H9 (cell line): ENCODE results near the gene AFF1. TPM values are rescaled to one million over a fixed set of nuclear protein-coding genes. Genes with fewer than 3 reads are reported as not detected.

ENCODE experiments used
- DNase-seq: peaks from one replicate; pipeline ENCODE4 v3.0.0-alpha.2; 2017
- H2AFZ ChIP-seq: one replicate; pipeline ENCODE4 v1.6.1; 2013; ENCODE audit warnings: mild to moderate bottlenecking, low read length, control low read depth, moderate library complexity
- H2AK5ac ChIP-seq: 2 replicates; pipeline ENCODE4 v1.6.1; 2013; ENCODE audit warnings: low read length, control low read depth, mixed read lengths; ENCODE audit not compliant: insufficient read length
- H2BK120ac ChIP-seq: one replicate; pipeline ENCODE4 v1.6.1; 2013; ENCODE audit warnings: low read depth, mild to moderate bottlenecking, low read length, control low read depth, inconsistent platforms; ENCODE audit not compliant: poor library complexity, severe bottlenecking
- H2BK12ac ChIP-seq: 2 replicates; pipeline ENCODE4 v1.6.1; 2013; ENCODE audit warnings: low read length, control low read depth, mixed read lengths, low read depth; ENCODE audit not compliant: insufficient read length
- H2BK15ac ChIP-seq: 2 replicates; pipeline ENCODE4 v1.6.1; 2013; ENCODE audit warnings: low read depth, low read length, control low read depth
- H2BK20ac ChIP-seq: one replicate; pipeline ENCODE4 v1.6.1; 2013; ENCODE audit warnings: low read depth, mild to moderate bottlenecking, low read length, control low read depth, inconsistent platforms; ENCODE audit not compliant: poor library complexity, severe bottlenecking
- H2BK5ac ChIP-seq: 2 replicates; pipeline ENCODE4 v1.6.1; 2013; ENCODE audit warnings: low read length, control low read depth, mixed read lengths; ENCODE audit not compliant: insufficient read length
- H3K14ac ChIP-seq: 2 replicates; pipeline ENCODE4 v1.6.1; 2013; ENCODE audit warnings: low read length, control low read depth; ENCODE audit not compliant: insufficient read depth
- H3K18ac ChIP-seq: 2 replicates; pipeline ENCODE4 v1.6.1; 2013; ENCODE audit warnings: low read depth, mild to moderate bottlenecking, mixed read lengths, low read length, control low read depth; ENCODE audit not compliant: insufficient read length
- H3K23ac ChIP-seq: 2 replicates; pipeline ENCODE4 v1.6.1; 2013; ENCODE audit warnings: low read length, control low read depth, mixed read lengths, low read depth; ENCODE audit not compliant: insufficient read length
- H3K23me2 ChIP-seq: 2 replicates; pipeline ENCODE4 v1.6.1; 2013; ENCODE audit warnings: low read depth, mild to moderate bottlenecking, mixed read lengths, low read length, control low read depth; ENCODE audit not compliant: insufficient read length, poor library complexity, severe bottlenecking
- H3K27ac ChIP-seq: 2 replicates; pipeline ENCODE4 v1.5.1; 2013; ENCODE audit warnings: low read length, control low read depth, mixed read lengths, low read depth; ENCODE audit not compliant: insufficient read length
- H3K27me3 ChIP-seq: 2 replicates; pipeline ENCODE4 v1.6.1; 2013; ENCODE audit warnings: low read length, control low read depth, inconsistent platforms; ENCODE audit not compliant: insufficient read depth
- H3K4ac ChIP-seq: 2 replicates; pipeline ENCODE4 v1.6.1; 2013; ENCODE audit warnings: low read depth, mild to moderate bottlenecking, control low read depth, inconsistent platforms, low read length, moderate library complexity
- H3K4me1 ChIP-seq: 2 replicates; pipeline ENCODE4 v1.6.1; 2013; ENCODE audit warnings: low read length, control low read depth, inconsistent platforms; ENCODE audit not compliant: insufficient read depth
- H3K4me2 ChIP-seq: 2 replicates; pipeline ENCODE4 v1.6.1; 2013; ENCODE audit warnings: low read length, control low read depth, mixed read lengths; ENCODE audit not compliant: insufficient read length, insufficient read depth
- H3K56ac ChIP-seq: 2 replicates; pipeline ENCODE4 v1.6.1; 2013; ENCODE audit warnings: low read depth, mild to moderate bottlenecking, mixed read lengths, low read length, control low read depth; ENCODE audit not compliant: insufficient read length
- H3K79me1 ChIP-seq: 2 replicates; pipeline ENCODE4 v1.6.1; 2013; ENCODE audit warnings: low read depth, mild to moderate bottlenecking, moderate library complexity, low read length, control low read depth, inconsistent platforms; ENCODE audit not compliant: insufficient read depth, poor library complexity, severe bottlenecking
- H3K79me2 ChIP-seq: 2 replicates; pipeline ENCODE4 v1.6.1; 2013; ENCODE audit warnings: low read length, control low read depth, inconsistent platforms; ENCODE audit not compliant: insufficient read depth
- H3K9ac ChIP-seq: 2 replicates; pipeline ENCODE4 v1.6.1; 2013; ENCODE audit warnings: low read length, control low read depth, mixed read lengths; ENCODE audit not compliant: insufficient read length; ENCODE audit errors: extremely low read depth
- H3K9me3 ChIP-seq: one replicate; pipeline ENCODE4 v1.6.1; 2013; ENCODE audit warnings: low read depth, low read length, inconsistent platforms; ENCODE audit not compliant: control insufficient read depth
- H3T11ph ChIP-seq: one replicate; pipeline ENCODE4 v1.6.1; 2013; ENCODE audit warnings: mild to moderate bottlenecking, low read length, control low read depth, inconsistent platforms
- H4K20me1 ChIP-seq: one replicate; pipeline ENCODE4 v1.6.1; 2013; ENCODE audit not compliant: control insufficient read depth, insufficient read length, insufficient read depth
- H4K5ac ChIP-seq: 2 replicates; pipeline ENCODE4 v1.6.1; 2013; ENCODE audit warnings: low read depth, mild to moderate bottlenecking, mixed read lengths, low read length, control low read depth; ENCODE audit not compliant: insufficient read length
- H4K8ac ChIP-seq: replicated peaks from 2 replicates; pipeline ENCODE4 v1.6.1; 2013; ENCODE audit warnings: low read length, control low read depth, mixed read lengths, low read depth; ENCODE audit not compliant: insufficient read length
- H4K91ac ChIP-seq: 2 replicates; pipeline ENCODE4 v1.6.1; 2013; ENCODE audit warnings: low read depth, mild to moderate bottlenecking, moderate library complexity, mixed read lengths, low read length, control low read depth; ENCODE audit not compliant: insufficient read length
- H3K27ac Mint-ChIP-seq, 3 experiments: 2 replicates in 2 of 3; 3 replicates in 1 of 3; pipeline ENCODE4 v1.8.0; 2020 to 2021; ENCODE audit warnings: mixed read lengths in 3 of 3, mild to moderate bottlenecking in 1 of 3, moderate library complexity in 1 of 3
- H3K27me3 Mint-ChIP-seq: 2 replicates; pipeline ENCODE4 v1.8.0; 2021; ENCODE audit warnings: low read depth, mild to moderate bottlenecking, moderate library complexity, mixed read lengths
- H3K36me3 Mint-ChIP-seq, 3 experiments: 2 replicates in 2 of 3; 3 replicates in 1 of 3; pipeline ENCODE4 v1.8.0; 2020 to 2021; ENCODE audit warnings: low read depth in 3 of 3, mixed read lengths in 3 of 3; ENCODE audit not compliant: insufficient read depth in 1 of 3
- H3K4me1 Mint-ChIP-seq, 2 experiments: 2 replicates each; pipeline ENCODE4 v1.8.0; 2020; ENCODE audit warnings: mixed read lengths in 2 of 2
- H3K4me3 Mint-ChIP-seq, 2 experiments: 2 replicates in 1 of 2; 3 replicates in 1 of 2; pipeline ENCODE4 v1.8.0; 2020 to 2021; ENCODE audit warnings: mild to moderate bottlenecking in 2 of 2, mixed read lengths in 2 of 2, moderate library complexity in 1 of 2
- H3K9me3 Mint-ChIP-seq, 2 experiments: 2 replicates in 1 of 2; 3 replicates in 1 of 2; pipeline ENCODE4 v1.8.0; 2020; ENCODE audit warnings: mild to moderate bottlenecking in 2 of 2, mixed read lengths in 2 of 2, moderate library complexity in 1 of 2
- CTCF ChIP-seq: fragments of 200-600 bp; sonication (generic); conservative IDR thresholded peaks from 3 replicates; pipeline ENCODE4 v1.8.0; 2021; ENCODE audit warnings: antibody characterized with exemption, mild to moderate bottlenecking
- WGBS: extraction: QIAGEN DNeasy Blood & Tissue Kit; methylation state at CpG from one replicate; pipeline ENCODE4 v1.1.7; 2013; ENCODE audit warnings: missing lambda C conversion rate, low lambda C conversion rate, mixed read lengths; ENCODE audit not compliant: insufficient read length; ENCODE audit errors: extremely low coverage; 5-methylcytosine and 5-hydroxymethylcytosine counted together
- total RNA-seq: library from RNA; stranded (reverse); gene quantifications from 2 replicates; pipeline ENCODE4 v1.2.1, GENCODE V29; 2021

Gene AFF1
- total RNA-seq, 1 experiment from 2014 or later, result 74.5 TPM

GRCh38 chr4:87053176-87053658 lies 118.4 kb downstream of the AFF1 start:
- H2AK5ac ChIP-seq, result no peak overlapping the region
- no peak overlapping the region for H4K5ac ChIP-seq
- Mint-ChIP-seq H3K4me1 (peaks cover 42 to 59% of the 10 kb centered on the region in 2 experiments), H3K27me3 (no peaks in the 10 kb centered on the region; the same call in 1 of the 2 replicates), H3K4me3 (no peak overlapping the region), H3K36me3 (peaks cover 6 to 25% (median 13%) of the 10 kb centered on the region in 3 experiments; a peak in 6 of 7 replicates), H3K27ac (peak overlapping the region in 1 of 3 experiments; percentile 69; a peak in 2 of 7 replicates), H3K9me3 (no peaks in the 10 kb centered on the region)
- no peak for DNase-seq
- no peak overlapping the region for H4K8ac ChIP-seq
- peaks cover 2% of the 10 kb centered on the region; the same call in 1 of the 2 replicates for H3K79me2 ChIP-seq
- no peak overlapping the region for H4K91ac ChIP-seq
- H3K9ac ChIP-seq, result no peak overlapping the region
- H2BK20ac ChIP-seq, result no peak overlapping the region
- no peak overlapping the region for H3K14ac ChIP-seq
- no peaks in the 10 kb centered on the region for H3K23me2 ChIP-seq
- H2BK15ac ChIP-seq, result no peak overlapping the region
- H3K27ac ChIP-seq, result no peak overlapping the region
- no peaks in the 10 kb centered on the region for H4K20me1 ChIP-seq
- TF ChIP-seq CTCF, result no peak
- H2BK5ac ChIP-seq, result no peak overlapping the region
- no CpG with 5 or more reads among the region's 3 CpGs for WGBS
- H2BK12ac ChIP-seq, result no peak overlapping the region
- H3T11ph ChIP-seq, result no peak overlapping the region
- H2BK120ac ChIP-seq, result no peak overlapping the region
- no peak overlapping the region for H3K23ac ChIP-seq
- H3K27me3 ChIP-seq, result no peaks in the 10 kb centered on the region
- no peak overlapping the region for H3K4ac ChIP-seq
- H2AFZ ChIP-seq, result no peak overlapping the region
- peaks cover 5% of the 10 kb centered on the region for H3K79me1 ChIP-seq
- no peak overlapping the region for H3K56ac ChIP-seq
- H3K18ac ChIP-seq, result no peak overlapping the region
- peaks cover 7% of the 10 kb centered on the region for H3K4me1 ChIP-seq
- no peak overlapping the region for H3K4me2 ChIP-seq
- H3K9me3 ChIP-seq, result no peaks in the 10 kb centered on the region
